GM10266 (cell line): ENCODE results near the gene GNAQ.

Experiments used
- DNase-seq: peaks from one replicate; pipeline ENCODE4 v3.0.0; 2012; ENCODE audit errors: extremely low spot score
- TF ChIP-seq, protein P1 (sequence below): IDR thresholded peaks from 2 replicates; pipeline ENCODE4 v1.5.1; 2012; ENCODE audit warnings: mild to moderate bottlenecking, low read depth; ENCODE audit not compliant: control insufficient read depth, insufficient read depth; ENCODE audit errors: missing control alignments

The GNAQ gene

DNA sequence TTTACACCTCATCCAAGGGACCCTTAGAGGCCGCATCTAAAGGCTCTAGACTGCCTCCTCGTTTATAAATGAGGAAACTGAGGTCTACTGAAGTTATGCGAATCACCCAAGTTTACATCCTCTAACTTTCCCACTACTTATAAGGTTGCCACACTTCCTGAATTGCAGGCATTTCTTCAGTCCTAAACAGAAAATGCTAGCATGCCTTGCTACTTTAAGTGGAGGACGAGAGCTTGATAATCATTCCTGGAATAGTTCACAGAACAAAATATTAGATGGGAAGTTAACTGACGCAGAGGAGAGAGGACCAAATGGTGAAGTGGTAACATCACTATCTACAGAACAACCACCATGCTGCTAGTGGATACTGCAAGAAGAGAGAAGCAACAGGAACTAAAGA is 85.8 kb downstream of the GNAQ start:
- no peak for DNase-seq
- TF ChIP-seq, protein P1, sequence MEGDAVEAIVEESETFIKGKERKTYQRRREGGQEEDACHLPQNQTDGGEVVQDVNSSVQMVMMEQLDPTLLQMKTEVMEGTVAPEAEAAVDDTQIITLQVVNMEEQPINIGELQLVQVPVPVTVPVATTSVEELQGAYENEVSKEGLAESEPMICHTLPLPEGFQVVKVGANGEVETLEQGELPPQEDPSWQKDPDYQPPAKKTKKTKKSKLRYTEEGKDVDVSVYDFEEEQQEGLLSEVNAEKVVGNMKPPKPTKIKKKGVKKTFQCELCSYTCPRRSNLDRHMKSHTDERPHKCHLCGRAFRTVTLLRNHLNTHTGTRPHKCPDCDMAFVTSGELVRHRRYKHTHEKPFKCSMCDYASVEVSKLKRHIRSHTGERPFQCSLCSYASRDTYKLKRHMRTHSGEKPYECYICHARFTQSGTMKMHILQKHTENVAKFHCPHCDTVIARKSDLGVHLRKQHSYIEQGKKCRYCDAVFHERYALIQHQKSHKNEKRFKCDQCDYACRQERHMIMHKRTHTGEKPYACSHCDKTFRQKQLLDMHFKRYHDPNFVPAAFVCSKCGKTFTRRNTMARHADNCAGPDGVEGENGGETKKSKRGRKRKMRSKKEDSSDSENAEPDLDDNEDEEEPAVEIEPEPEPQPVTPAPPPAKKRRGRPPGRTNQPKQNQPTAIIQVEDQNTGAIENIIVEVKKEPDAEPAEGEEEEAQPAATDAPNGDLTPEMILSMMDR: no peak

DNA sequence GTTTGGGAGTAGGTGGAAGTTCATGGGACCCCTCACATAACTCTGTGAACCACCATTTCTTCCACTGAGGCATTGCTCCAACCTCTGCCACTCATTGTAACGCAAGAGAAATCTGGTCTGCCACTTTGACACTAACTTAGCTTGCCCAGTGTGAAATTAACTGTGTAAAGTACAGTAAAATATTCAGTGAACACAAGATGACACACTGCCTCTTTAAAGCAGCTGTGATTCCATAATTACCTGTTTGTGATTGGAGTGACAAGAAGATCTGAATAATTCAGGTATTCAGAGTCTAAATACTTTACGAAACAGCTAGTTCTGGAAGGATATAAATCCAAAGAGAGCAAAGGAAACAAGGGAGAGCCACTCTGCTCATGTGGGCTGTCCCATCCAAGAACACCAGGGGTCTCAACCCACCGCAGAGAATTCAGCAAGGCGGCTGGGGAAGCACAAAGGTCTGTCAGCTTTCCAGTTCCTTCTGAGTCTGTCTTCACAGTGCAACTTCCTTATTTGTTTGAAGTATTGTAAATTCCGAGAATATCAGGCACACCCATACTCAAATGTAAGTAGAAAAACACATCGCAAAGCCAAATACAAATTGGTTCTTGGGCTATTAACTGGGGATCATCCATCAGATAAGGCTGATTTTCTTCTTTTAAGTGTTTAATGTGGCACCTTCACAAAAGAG is 86.9 kb downstream of the GNAQ start:
- TF ChIP-seq, protein P1: no peak
- no peak for DNase-seq

DNA sequence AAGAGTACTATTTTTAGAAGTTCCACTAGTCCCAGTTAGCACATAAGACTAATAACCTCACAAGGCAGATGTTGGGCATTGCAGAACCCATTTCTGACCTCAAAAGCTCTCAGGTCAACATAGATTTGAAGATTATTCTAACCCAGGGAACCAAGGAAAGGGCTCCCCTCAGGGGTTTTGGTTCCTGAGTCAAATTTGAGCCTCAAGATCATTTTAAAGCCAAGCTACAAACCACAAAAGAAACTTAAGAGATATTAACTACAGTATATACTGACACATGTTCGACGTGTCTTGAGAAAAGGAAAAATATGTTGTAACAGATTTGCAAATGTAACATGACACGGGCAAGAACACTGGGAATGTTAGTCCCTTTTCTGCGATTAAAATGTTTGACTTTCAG is 88.6 kb downstream of the GNAQ start:
- DNase-seq: no peak
- TF ChIP-seq, protein P1: no peak

DNA sequence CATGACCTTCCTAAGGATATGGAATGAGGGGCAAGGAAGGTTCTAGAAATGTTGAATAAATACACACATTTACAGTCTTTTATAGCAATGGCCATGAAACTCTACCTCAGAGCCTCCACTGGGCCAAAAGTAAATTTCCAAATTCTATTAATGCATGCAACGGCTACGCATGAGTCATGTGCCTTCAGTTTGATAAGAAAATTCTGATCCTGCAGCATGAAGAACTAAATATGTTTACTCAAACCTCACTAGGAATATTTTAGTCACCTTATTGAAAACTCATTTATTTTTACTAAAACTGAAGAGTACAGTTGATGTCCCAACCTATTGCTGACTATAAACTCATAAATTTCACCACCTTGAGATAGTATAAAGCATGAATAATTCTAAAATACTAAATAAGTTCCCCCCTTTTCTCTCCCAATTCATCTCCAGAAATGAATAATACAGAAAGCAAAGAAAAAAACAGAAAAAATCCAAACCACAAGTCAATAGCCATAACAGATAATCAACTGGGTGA is 92.4 kb downstream of the GNAQ start:
- TF ChIP-seq, protein P1: no peak
- DNase-seq: no peak

DNA sequence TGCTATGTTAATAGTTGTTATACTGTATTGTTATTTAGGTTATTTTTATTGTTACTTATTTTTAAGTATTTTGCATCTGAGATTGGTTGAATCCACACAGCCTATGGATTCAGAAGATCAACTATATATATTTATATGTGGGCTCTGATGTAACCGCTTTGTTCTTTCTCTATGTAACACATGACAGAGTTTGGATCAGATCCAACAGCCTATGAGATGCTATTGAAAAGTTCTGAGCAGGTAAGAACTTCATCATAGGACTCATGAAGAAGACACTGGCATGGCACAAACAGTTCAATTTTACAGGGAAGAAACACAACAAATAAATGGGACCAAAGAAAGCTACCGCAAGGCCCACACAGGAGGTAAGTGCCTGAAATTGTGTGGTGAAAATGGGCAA is 93.4 kb downstream of the GNAQ start:
- TF ChIP-seq, protein P1: no peak
- DNase-seq: no peak

DNA sequence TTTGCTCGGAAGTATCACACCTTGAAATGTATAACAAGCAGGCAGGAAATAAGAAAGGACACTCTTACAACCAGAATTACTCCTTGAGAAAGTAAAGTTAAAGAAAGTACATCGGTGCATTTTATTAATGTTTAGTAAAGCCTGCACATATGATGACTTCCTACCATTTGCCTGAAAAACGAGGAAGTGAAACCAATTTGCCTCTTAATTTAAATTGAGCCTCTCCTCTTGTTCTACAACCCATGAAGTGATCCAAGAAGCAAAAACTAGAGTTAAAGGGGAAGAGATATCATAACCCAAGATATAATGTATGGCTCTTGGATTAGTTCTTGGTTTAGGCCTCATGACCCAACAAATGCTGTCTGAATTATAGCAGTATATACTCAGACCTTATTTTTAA is 95.6 kb downstream of the GNAQ start:
- TF ChIP-seq, protein P1: no peak
- DNase-seq: no peak

DNA sequence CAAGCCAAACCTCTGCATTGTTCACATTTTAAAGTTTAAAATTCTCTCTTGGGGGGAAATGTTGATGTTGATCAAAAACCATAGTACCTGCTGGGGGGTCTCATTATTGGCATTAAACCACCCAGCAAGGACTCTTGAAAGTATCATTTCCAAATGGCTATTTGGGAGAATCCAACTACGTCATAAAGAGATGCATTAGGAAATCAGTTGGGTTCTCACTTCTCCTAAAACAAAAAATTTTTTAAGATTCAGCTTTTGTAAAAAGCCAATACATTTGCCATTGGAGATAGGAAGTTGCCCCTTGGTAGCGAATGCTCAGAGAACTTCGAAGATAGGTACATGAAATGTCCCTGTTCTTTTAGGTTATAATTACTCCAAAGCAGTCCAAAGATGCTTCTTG is 96.4 kb downstream of the GNAQ start:
- no peak for DNase-seq
- TF ChIP-seq, protein P1: no peak
